ENCODE results near the gene LHX6.

The LHX6 gene

GRCh38 chr9:122234022-122234748, 5.4 kb upstream of the LHX6 start:
- DNase-seq (ENCODE audit: low read depth), result no peak

- no peak for DNase-seq (ENCODE audit: low read depth)
These were observed 4.1 kb upstream of the LHX6 start for GRCh38 chr9:122232796-122233306.

- DNase-seq (ENCODE audit: low read depth), result no peak
These were observed 704 bp upstream of the LHX6 start for GRCh38 chr9:122229485-122229837.

GRCh38 chr9:122228191-122228567, 578 bp downstream of the LHX6 start:
- DNase-seq (ENCODE audit: low read depth), result no peak

- DNase-seq (ENCODE audit: low read depth), result no peak
These were observed 1.2 kb downstream of the LHX6 start for GRCh38 chr9:122227575-122227900.

- DNase-seq (ENCODE audit: low read depth), result no peak
These were observed 1.8 kb downstream of the LHX6 start for GRCh38 chr9:122226758-122227574.

- no peak for DNase-seq (ENCODE audit: low read depth)
These were observed 2.5 kb downstream of the LHX6 start for GRCh38 chr9:122226142-122226757.

GRCh38 chr9:122225312-122226141, 3.2 kb downstream of the LHX6 start:
- no peak for DNase-seq (ENCODE audit: low read depth)

- no peak for DNase-seq (ENCODE audit: low read depth)
These were observed 5.3 kb downstream of the LHX6 start for GRCh38 chr9:122223435-122223834.

- no peak for DNase-seq (ENCODE audit: low read depth)
These were observed 6.0 kb downstream of the LHX6 start for GRCh38 chr9:122222791-122223190.

GRCh38 chr9:122221183-122221811, 7.5 kb downstream of the LHX6 start:
- no peak for DNase-seq (ENCODE audit: low read depth)

- DNase-seq (ENCODE audit: low read depth), result no peak
These were observed 8.0 kb downstream of the LHX6 start for GRCh38 chr9:122220673-122221182.

GRCh38 chr9:122219856-122220672, 8.7 kb downstream of the LHX6 start:
- DNase-seq (ENCODE audit: low read depth), result no peak

- DNase-seq (ENCODE audit: low read depth), result no peak
These were observed 9.6 kb downstream of the LHX6 start for GRCh38 chr9:122218935-122219855.

- no peak for DNase-seq (ENCODE audit: low read depth)
These were observed 10.5 kb downstream of the LHX6 start for GRCh38 chr9:122218071-122218934.

GRCh38 chr9:122217640-122218039, 11.1 kb downstream of the LHX6 start:
- DNase-seq (ENCODE audit: low read depth), result no peak

- no peak for DNase-seq (ENCODE audit: low read depth)
These were observed 11.8 kb downstream of the LHX6 start for GRCh38 chr9:122216798-122217418.

All from activated T-helper 9 cell treated with anti-CD3 and anti-CD28 coated beads, Interleukin-2, amount 50 U/mL, for 16 hours (primary cell).